Measurements from ENCODE around the gene NCAM1.

NCAM1 gene

DNA sequence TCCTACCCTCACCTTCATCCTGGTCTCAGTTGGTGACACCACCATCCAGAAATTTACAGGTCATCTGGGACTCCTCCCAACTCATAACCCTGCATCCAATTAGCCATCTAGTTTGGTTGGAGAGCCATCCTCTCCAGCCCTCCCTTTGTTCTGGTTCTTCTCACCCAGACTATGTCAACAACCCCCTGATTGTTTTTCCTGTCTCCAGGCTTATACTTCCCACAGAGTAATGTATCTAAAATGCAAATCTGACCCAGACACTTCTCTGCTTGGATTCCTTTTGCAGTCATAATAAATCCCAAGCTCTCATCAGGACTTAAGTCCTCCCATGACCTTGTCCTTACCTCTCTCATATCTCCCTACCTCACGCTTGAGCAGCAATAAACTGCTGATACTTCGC lies 356.1 kb downstream of the NCAM1 start:
- no peak for DNase-seq

DNA sequence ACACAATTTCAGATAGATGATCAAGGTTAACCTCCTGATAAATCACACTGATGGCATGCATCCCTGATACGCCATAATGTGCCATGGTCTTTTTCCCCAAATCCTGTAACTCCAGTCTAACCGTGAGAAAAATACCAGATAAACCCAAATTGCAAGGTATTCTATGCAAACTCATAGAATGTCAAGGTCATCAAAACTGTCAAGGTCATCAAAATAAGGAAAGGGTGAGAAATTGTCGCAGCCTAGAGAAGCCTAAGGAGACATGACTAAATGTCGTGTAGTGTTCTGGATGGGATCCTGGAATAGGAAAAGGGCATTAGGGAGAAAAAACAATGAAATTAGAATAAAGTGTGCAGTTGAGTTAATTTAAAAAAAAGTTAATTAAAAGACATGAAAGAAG lies 357.9 kb downstream of the NCAM1 start:
- no peak for DNase-seq

DNA sequence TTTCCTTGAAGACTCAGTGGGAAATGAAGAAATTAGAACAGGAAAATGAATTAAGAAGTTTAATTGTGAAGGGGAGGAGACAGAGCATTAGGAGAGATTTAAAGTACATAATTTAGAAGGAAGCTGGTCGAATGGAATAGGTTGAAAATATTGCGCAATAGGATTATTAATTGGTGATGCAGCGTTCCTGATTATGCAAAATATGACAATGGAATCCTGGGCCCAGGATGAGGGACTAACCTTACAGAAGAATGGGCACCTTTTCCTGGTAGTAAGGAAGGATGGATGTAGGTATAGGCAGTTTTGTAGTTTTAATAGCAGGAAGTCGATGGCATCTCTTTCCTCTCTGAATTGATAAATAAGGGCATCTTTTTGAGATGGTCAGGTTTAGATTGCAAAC lies 360.9 kb downstream of the NCAM1 start:
- no peak for DNase-seq

DNA sequence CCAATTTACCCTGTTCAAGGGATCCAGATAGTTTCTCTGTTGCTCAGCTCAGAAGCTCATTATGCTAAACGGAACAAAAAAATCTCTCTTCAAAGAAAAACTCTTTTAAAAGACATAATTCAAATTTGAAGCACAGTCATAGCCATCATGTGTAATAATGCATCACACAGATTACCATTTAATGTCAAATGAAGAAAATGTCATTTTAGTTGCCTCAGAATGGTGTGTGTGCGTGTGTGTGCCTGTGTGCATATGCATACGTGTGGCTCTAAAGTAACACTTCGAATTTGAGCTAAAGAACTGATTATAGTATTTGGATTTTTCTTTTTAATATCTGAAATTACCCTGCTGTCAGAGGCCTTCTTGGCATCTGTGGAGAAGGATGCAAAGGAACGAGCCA lies 363.0 kb downstream of the NCAM1 start:
- no peak for DNase-seq

All from femur (tissue), 1 donor.